ENCODE results near the gene TAS2R41.

DNA sequence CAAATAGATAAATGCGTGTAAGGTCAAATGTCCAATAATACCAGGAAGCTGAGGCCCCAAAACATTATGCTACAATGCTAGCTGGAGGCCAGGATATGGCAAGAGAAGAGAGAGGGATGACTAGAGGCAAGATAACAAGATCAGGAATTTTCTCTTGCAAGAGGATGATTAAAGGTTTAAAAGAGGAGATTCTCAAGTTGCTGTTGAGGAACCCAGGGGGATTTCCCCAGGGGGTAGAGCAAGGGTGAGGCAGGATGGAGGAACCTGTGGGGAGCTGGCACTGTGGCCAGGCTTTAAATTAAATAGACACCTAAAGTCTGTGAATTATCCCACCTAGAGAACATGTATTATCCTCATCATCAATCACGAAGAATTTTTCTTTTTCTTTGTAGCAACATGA, 37.8 kb upstream of the TAS2R41 start:
- TF ChIP-seq NFKB2 (CRISPR knock-in tag; IDR thresholded peaks at IDR 0.05; ENCODE audit: borderline replicate concordance) (no peak), ZBTB38 (CRISPR knock-in tag; IDR thresholded peaks at IDR 0.05) (no peak)
